NCI-H1694 (cell line): ENCODE measurements around the gene SERPINA10.
"Not testable (repeated sequence)": the region's sequence is repeated elsewhere in the genome, so short reads cannot be mapped to it uniquely, and the experiment has no call there.

ENCODE experiments used
- DNase-seq: peaks from one replicate; lab custom pipeline; 2025; lab: John Stamatoyannopoulos, UW

Gene SERPINA10

DNA sequence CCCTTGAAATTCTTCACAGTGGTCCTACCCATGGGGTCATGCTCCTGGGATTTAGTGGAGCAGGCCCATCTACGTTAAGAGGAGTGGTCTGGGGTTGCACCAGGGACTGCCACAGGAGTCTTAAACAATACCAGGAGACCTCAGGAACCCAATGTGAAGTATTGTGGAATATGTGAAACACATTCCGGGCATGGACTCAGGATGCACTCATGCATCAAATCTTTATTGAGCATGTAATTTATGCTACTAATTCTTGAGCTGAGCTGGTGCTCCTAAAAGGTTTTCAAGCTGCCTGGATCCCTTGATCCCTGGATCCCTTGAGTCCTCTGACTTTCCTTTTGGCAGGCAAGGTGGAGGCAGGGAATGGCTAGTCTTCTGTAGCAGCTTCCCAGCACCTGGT, 8.8 kb downstream of the SERPINA10 start:
- no peak for DNase-seq

DNA sequence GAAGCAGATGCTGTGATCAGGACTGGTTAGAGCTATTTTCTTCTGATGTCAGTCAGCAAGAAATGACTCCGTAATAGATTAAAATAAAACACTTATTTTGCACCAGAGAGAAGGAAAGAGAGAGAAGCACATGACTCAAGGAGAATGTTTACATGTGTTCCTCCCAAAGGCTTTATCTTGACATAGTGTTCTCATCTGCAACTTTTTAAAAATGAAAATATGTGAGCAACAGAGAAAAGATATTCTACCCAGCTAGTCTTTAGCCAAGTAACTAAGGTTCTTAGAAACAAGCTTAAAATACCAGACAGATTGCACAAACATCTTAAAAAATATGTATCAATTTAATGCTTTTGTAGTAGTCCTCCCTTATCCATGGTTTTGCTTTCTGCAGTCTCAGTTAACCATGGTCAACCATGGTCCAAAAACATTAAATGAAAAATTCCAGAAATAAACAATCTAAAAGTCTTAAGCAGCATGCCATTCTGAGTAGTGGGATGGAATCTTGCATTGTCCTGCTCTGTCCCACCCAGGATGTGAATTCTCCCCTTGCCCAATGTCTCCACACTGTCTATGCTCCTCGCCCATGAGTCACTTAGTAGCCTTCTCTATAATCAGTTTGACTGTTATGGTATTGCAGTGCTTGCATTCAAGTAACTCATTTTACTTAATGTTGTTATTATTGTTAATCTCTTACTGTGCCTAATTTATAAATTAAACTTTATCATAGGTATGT, 9.9 kb downstream of the SERPINA10 start:
- DNase-seq = no peak

DNA sequence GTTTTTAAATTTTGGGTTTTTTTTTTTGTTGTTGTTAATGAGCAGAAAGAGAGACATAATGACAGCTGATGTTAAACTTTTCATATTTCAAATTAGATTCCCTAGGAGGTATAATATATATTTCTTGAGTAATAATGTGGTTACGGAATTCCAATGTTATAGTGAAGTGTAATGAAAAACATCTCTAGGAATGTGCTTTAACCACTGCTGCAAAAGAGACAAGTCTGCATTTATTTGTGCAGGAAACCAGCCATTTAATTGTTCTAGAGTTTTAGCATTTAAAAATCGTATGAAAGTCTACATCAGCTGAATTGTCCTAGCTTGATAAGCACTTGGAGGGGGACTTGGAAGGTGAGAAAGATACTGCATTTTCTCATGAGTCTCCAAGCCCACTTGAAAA, 14.3 kb downstream of the SERPINA10 start:
- DNase-seq = no peak

DNA sequence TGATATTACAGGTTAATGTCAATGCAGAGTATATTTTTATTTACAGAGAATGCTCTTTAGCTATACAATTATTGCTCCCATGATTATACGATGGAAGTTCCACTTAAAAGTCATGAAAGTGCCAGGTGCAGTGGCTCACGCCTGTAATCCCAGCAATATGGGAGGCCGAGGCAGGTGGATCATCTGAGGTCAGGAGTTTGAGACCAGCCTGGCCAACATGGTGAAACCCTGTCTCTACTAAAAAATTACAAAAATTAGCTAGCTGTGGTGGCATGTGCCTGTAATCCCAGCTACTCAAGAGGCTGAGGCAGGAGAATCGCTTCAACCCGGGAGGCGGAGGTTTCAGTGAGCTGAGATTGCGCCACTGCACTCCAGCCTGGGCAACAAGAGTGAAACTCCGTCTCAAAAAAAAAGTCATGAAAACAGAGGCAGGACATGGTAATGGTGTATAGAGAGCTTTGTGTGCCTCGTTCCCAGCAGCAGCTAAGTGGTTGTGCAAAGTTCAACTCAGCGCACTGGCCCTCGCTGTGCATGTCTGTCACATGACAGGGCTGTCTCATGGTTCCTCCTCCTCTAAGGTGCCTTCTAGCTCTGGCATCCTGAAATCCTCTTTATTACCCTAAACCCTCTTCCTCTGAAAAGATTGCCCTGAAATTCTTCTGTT, 16.0 kb downstream of the SERPINA10 start:
- not testable (repeated sequence) for DNase-seq

DNA sequence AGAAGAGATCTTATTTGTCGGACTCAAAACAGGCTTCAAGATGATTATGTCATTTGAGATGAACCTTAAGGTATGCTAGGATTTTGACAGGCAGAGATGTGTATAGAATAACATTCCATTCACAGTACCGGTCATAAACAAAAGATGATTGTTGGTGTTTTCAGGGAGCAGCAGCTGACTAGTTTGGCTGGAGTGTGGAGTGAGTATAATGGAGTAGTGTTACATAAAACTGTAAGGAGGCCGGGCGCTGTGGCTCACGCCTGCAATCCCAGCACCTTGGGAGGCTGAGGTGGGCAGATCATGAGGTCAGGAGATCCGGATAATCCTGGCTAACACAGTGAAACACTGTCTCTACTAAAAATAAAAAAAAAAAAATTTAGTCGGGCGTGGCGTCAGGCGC, 23.9 kb downstream of the SERPINA10 start:
- no peak for DNase-seq

DNA sequence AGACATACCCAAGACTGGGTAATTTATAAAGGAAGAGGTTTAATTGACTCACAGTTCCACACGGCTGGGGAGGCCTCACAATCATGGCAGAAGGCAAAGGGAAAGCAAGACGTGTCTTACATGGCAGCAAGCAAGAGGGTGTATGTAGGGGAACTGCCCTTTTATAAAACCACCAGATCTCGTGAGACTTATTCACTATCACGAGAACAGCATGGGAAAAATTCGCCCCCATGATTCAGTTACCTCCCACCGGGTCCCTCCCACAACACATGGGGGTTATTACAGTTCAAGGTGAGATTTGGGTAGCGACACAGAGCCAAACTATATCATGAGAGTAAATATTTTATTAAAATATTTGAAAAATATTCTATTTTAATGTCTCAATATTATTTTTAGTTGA, 24.5 kb downstream of the SERPINA10 start:
- DNase-seq = not testable (repeated sequence)

DNA sequence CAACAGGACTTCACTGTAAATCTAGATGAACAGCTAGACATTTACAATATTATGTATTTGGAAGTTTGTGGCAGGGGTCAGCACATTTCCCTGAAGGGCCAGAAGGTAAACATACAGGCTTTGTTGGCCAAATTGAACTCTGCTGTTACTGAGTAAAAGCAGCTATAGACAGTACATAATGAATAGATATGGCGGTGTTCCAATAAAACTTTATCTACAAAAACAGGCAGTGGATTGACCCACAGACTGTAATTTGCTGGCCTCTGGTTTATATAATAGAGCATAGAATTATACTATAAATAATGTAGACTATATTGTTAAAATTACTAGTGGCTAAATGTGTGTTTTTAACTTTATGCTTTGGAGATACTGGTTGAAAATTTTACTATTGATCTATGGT, 25.7 kb downstream of the SERPINA10 start:
- DNase-seq = no peak

DNA sequence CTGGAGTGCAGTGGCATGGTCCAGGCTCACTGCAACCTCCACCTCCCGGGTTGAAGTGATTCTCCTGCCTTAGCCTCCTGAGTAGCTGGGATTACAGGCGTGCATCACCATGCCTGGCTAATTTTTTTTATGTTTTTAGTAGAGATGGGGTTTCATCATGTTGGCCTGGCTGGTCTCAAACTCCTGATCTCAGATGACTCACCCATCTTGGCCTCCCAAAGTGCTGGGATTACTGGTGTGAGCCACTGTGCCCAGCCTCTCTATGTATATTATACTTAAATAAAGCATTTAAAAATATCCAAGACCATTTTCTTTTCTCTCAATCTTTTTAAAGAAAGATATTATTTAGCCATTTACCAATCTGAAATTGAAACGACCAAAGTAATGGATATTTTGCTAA, 28.9 kb downstream of the SERPINA10 start:
- not testable (repeated sequence) for DNase-seq

DNA sequence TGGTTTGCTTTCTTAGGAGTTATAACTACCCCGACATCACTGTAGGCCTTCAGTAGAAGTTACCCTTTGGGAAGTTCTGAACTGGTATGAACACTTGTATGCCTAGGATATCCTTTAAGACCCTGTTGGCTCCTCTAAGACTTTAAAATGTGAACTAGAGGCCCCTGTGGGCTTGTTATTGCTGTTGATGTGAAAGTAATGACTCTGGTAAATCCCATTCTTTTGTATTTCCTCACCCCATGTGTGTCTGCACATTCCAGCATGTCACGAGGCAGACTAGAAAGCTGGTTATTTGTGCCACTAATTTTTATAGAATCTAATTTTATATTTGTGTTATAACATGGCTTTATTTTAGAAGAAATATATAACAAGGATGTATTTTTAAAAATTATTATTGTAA, 48.9 kb downstream of the SERPINA10 start:
- no peak for DNase-seq

DNA sequence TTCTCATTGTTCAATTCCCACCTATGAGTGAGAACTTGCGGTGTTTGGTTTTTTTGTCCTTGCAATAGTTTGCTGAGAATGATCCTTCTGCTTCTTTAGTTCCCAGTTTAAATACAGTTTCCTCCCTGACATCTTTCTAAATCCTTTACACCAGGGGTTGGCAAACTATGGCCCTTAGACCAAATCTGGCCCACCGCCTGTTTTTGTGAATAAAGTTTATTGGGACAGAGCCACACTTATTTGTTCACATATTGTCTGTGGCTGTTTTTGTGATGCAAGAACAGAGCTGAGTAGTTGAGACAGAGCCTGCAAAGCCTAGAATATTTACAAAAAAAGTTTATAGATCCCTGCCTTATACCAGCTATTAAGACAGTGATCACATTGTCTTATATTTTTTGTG, 53.7 kb downstream of the SERPINA10 start:
- no peak for DNase-seq

DNA sequence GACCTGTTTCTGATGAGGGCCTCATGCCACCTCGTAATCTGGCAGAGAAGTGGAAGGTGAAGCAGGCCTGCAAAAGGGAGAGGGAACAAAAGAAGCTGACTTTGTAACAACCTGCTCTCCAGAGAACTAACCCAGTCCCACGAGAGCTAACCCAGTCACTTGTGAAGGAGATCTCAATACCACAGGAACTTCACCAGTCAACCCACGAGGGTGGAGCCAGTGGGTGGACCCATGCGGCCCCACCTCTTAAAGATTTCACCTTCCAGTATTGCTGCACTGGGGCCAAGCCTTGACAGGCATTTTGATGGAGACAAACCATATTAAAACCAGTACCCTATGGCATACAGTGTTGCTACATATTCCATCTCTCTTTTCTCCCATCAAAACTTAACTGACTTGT, 55.1 kb downstream of the SERPINA10 start:
- no peak for DNase-seq

DNA sequence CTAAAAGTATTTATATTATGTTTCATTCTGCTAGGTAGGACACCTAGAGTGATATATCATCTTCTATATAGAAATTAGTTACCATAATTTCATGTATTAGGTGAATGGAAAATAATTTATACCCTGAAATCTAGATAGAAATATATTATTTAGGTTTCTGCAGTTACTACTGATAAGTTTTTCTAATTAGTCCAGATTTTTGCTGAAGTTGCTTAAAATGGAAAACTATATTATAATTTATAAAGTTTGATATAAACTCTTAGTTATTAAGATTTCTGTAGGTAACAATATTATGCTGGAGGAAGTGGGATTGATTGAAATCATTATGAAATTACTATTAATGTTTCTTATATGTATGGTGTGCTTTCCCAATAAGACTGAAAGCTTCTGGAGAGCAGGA, 56.0 kb downstream of the SERPINA10 start:
- DNase-seq = no peak
